ENCODE results near the gene KRAS. TPM values are rescaled to one million over a fixed set of nuclear protein-coding genes. Genes with fewer than 3 reads are reported as not detected.
"Not testable (repeated sequence)": the region's sequence is repeated elsewhere in the genome, so short reads cannot be mapped to it uniquely, and the experiment has no call there.

KRAS gene
- polyA plus RNA-seq (ENCODE audit: insufficient read length): 15.7 TPM

DNA sequence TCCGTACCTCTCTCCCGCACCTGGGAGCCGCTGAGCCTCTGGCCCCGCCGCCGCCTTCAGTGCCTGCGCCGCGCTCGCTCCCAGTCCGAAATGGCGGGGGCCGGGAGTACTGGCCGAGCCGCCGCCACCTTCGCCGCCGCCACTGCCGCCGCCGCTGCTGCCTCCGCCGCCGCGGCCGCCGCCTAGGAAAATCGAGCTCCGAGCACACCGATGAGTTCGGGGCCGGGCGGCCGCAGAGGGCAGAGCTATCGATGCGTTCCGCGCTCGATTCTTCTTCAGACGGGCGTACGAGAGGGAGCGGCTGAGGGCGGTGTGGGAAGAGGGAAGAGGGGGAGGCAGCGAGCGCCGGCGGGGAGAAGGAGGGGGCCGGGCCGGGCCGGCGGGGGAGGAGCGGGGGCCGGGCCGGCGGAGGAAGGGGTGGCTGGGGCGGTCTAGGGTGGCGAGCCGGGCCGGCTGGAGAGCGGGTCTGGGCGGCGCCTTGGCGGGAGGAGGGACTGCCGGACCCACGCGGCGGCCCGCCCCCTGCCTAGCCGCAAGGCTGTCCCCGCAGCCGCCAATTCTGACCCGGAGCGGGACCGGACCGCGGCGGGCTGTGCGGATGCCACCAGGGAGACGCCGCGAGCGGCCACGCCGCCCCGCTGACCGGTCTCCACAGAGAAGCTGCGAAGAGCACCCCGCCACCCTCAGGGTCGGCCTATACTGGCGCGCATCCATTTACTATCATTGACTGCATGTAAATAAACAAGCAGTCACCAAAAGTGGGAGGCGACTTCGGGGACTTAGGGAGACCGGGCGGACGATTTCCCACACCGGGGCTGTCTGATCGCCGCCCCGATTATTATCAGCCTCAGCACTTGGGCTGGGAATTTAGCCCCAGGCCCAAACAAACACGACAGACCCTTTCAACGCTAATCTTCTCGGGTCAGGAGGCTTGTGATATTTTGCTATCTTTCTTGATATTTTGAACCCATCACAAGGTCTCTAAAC lies at the start of gene KRAS:
TSS of gene KRAS (minus strand) at position 186 of the 987 bp plus-strand sequence.
- DNase-seq: peak; percentile 98

GRCh38 chr12:25296381-25296780 lies 45.7 kb upstream of the KRAS start:
- no peak for DNase-seq

DNA sequence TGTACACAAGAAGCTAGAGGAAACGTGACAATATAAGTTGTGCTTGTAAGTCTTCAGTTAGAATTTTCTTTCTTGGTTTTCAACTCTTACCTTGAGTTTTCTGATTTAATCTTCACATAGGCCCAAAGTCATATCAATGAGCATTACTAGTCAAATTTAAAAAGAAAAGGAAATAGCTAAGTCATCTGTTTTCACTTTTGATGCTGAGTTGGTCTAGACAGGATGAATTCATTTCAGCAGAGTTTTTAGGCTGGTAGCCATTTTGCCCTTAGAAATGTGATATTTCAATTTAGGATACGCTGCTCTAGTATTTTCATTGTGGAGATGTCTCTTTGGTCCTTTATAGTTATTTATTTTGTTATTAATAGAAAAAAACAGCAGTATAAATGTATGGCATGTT lies 44.6 kb upstream of the KRAS start:
- no peak for DNase-seq

DNA sequence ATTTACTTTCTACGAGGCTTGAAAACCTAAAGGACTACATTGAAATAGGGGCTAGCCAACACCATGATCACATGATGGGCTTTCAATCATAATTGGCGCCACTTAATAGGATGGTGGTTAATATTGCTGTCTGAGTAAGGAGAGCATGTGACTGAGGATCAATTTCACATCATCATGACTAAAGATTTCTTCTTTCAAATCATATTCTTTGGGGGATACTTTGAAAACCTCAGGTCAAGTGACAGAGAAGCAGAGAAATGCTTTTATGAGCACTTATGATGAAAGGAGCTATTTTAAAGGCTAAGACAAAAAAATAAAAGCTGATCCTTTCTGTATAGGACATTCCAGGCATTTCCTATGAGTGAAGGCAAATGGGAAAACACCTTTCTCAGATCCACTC lies 42.9 kb upstream of the KRAS start:
- no peak for DNase-seq

DNA sequence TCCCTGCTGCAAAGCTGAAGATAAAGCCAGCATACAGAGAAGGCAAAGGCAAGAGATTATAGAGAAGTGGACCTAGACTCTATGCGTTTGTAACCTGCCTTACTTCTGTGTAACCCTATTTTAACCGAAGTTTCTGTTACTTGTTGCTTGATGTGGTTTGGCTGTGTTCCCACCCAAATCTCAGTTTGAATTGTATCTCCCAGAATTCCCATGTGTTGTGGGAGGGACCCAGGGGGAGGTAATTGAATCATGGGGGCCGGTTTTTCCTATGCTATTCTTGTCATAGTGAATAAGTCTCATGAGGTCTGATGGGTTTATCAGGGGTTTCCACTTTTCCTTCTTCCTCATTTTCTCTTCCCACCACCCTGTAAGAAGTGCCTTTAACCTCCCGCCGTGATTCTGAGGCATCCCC lies 42.1 kb upstream of the KRAS start:
- not testable (repeated sequence) for DNase-seq

DNA sequence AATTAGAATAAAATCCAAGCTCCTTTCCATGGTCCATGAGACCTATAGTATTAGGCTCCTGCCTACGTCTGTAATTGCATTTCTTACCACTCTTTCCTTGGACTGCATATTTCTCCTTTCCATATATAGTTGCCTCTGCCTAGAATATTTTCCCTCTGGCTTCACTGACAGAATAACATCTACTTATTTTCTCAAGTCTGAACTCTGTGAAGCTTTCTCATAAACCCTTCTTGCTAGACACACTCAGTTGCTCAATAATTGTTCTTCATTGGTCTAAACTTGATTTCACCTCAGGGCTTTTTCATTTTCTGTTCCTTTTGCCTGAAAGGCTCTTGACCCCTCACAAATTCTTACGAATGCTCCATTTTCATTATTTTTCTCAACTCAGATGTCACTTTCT lies 36.9 kb upstream of the KRAS start:
- no peak for DNase-seq

DNA sequence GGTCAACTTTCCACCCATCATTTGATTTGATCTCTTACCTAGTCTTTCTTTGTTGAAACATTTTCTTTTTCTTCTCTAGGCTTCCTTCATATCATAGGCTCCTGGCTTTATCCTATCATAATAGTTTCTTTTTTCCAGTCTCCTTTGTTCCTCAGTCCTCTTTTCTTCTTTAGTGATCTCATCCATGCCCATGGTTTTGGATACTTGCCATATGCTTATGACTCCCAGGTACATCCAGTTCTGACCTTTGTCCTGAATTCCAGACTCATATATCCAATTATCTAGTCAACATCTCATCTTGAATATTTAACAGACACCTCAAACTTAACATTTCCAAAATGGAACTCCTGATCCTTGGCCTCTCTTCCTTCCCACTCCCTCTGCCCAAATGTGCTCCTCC lies 36.1 kb upstream of the KRAS start:
- DNase-seq: no peak

DNA sequence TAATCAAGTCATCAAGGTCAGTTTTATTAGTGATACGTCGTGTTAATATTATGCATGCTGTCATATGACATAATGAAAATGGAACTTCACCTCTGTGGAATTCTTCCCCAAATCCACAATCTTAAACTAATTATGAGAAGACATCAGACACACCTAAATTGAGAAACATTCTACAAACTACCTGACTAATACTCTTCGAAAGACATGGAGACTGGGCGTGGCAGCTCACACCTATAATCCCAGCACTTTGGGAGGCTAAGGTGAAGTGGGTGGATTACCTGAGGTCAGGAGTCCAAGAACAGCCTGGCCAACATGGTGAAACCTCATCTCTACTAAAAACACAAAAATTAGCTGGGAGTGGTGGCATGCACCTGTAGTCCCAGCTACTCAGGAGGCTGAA lies 33.3 kb upstream of the KRAS start:
- no peak for DNase-seq

DNA sequence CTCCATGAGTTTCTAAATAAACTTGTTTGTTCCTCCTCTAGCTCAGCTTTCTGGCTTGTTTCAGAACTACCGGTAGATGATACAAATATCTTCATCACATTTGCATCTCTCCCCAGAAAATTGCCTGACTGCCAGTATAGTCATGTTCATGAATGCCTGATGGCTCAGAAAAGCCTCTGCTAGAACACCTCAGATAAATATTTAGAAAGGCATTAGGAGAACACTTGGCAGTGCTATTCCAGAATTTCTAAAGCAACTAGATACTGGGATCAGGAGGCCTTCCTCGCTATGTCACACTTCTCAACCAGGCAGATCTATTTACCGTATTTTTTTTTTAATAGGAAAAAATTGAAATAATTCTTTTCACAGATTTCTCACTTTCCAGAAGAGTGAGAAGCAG lies 32.3 kb upstream of the KRAS start:
- no peak for DNase-seq

DNA sequence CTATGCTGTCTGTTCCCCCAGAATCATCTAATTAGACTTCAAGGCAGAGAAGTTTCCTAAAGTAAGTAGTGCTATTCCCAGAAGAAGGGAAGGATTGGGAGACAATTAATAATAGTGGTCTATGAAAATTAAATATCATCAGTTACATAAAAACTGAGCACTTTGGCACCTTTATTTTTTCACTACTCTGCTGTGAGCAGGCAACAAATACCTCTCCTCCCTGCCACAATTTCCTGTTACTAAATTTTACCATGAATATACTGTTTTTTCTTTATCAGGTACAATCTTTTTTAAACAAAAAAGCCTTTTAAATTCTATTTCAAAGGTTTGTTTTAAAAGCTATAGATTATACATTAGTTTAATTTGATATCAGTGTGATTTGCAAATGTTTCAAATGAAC lies 29.4 kb upstream of the KRAS start:
- DNase-seq: no peak

- no peak for DNase-seq
These were observed 27.5 kb upstream of the KRAS start for GRCh38 chr12:25278269-25278668.

DNA sequence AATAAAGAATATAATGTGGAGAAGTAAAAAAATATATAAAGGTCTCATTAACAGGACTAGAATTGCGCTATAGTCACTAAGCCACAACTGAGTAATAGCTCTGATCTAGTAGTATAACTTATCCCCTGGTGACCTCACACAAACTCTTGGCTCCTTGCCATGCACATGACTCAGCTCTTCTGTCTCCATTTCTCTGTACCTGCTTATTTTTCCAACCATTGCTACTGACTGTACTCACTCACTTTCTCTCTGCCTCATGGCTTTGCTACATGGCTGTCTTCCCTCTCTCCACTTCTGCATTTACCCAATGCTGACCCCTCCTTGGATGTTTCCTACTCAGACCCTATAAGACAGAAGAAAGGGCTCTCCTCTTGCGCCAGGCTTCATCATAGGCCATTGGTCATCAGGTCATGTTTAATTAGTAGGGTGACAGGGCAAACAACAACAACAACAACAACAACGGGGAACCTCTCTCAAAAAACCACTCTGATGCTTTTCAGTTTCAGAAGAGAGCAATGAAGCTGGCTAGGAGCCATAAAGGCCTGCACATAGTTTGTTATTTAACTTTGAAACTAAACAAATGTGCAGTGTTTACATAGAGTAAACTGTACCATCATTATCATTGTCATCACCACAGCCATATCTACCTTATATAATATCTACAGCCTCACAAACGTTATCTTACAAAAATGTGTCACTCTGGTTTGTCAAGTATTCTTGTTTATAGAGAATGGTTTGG lies 25.6 kb upstream of the KRAS start:
- DNase-seq: peak; percentile 8

- no peak for DNase-seq
These were observed 20.9 kb upstream of the KRAS start for GRCh38 chr12:25271486-25272098.

DNA sequence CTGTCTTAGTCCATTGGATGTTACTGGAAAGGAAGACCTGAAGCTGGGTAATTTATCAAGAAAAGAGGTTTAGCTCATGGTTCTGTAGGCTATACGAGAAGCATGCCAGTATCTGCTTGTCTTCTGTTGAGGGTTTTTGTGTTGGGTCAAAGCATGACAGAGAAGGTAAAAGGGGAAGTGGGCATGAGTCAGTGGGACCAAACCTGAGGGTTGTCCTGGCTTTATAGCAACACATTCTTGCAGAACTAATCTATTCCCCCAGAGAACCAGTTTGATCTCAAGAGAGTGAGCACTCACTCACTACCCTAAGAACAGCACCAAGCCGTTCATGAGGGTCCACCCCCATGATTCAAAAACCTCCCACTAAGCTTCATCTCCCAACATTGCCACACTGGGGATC lies 19.0 kb upstream of the KRAS start:
- no peak for DNase-seq

- DNase-seq: no peak
These were observed 15.8 kb upstream of the KRAS start for GRCh38 chr12:25266497-25266896.

GRCh38 chr12:25264862-25265261 lies 14.1 kb upstream of the KRAS start:
- DNase-seq: no peak

DNA sequence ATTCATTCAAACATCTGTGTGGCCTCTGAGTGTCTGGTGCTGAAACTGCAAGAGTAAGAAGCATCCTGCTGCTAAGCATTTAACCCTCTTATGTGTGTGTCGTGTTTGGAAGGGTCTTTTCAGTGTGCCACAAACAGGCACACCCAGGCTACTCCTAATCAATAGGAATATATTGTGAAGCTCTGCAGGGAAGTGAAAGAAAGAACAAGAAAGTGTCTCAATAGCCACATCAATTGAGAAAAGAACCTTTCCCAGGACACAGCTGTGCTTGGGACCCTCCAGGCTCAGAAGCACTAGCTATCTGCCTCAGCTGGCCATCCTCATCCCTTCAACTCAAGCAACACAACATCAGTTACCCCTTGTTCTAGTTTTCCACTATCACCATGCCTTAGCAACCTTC lies 13.4 kb upstream of the KRAS start:
- no peak for DNase-seq

GRCh38 chr12:25263594-25263993 lies 12.9 kb upstream of the KRAS start:
- DNase-seq: no peak

- DNase-seq: no peak
These were observed 11.8 kb upstream of the KRAS start for GRCh38 chr12:25262389-25263074.

DNA sequence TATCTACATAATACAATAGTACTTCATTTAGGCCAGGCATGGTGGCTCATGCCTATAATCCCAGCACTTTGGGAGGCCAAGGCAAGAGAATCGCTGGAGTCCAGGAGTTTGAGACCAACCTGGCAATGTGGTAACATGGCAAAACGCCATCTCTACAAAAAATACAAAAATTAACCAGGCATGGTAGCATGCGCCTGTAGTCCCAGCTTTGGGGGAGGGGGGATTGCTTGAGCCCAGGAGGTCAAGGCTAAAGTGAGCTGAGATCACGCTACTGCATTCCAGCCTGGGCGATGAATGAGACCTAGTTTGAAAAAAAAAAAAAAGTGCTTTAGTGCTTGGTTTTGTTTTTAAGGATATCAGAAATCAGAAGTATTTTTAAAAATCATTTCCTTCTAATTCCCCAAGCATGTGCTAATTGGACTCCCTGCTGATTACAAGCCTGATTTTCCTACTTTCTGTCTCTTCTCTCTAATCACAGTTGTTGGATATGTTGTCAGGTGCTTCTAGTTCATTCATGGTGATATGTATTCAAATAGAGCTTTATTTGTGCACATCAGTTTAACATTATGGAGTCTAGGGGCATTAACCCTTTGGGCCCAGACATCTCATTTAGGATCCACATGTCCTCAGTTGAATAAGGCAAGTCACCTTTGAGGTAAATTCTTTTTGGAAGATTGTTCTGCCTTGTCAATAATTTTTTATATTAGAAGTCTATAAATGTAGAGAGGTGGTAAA lies 7.0 kb upstream of the KRAS start:
- no peak for DNase-seq

GRCh38 chr12:25256826-25257225 lies 6.1 kb upstream of the KRAS start:
- DNase-seq: no peak

- DNase-seq: no peak
These were observed 5.3 kb upstream of the KRAS start for GRCh38 chr12:25256005-25256404.

All from hindlimb muscle (tissue), 1 donor.